Duodenal mucosa (tissue), 2 donors: ENCODE results near the gene MCF2L.

Source experiments
- H3K27ac ChIP-seq: one replicate; pipeline ENCODE4 v1.7.0; 2013; ENCODE audit warnings: low read depth, low read length
- H3K27me3 ChIP-seq, 2 donors: one replicate each; pipeline ENCODE4 v1.7.0; 2013; ENCODE audit warnings: low read length in 2 of 2, control low read depth in 1 of 2; ENCODE audit not compliant: insufficient read depth in 2 of 2, control insufficient read depth in 1 of 2
- H3K36me3 ChIP-seq, 2 donors: one replicate each; pipeline ENCODE4 v1.7.0; 2013; ENCODE audit warnings: low read length in 2 of 2, control low read depth in 1 of 2; ENCODE audit not compliant: insufficient read depth in 2 of 2, control insufficient read depth in 1 of 2
- H3K4me1 ChIP-seq, 2 donors: one replicate each; pipeline ENCODE4 v1.7.0; 2013; ENCODE audit warnings: low read length in 2 of 2, control low read depth in 1 of 2; ENCODE audit not compliant: insufficient read depth in 2 of 2, control insufficient read depth in 1 of 2
- H3K4me3 ChIP-seq, 2 donors: one replicate each; pipeline ENCODE4 v1.7.0; 2013; ENCODE audit warnings: low read length in 2 of 2, low read depth in 1 of 2
- H3K9ac ChIP-seq, 2 donors: one replicate each; pipeline ENCODE4 v1.7.0; 2013; ENCODE audit warnings: low read length in 2 of 2, low read depth in 1 of 2
- H3K9me3 ChIP-seq, 2 donors: one replicate each; pipeline ENCODE4 v1.7.0; 2013; ENCODE audit warnings: low read length in 2 of 2, control low read depth in 1 of 2; ENCODE audit not compliant: control insufficient read depth in 1 of 2

MCF2L gene

GRCh38 chr13:112968910-112969691, at the start of gene MCF2L:
Gene MCF2L (plus strand): TSS chr13:112969214. CDS start chr13:112969380, 166 bp downstream.
- peak within 1 kb of the TSS; percentile 43 to 54 for H3K9ac ChIP-seq
- H3K27ac ChIP-seq: no peak within 1 kb of the TSS
- H3K4me1 ChIP-seq: peaks cover 7 to 17% of the 10 kb centered on the region in 2 donors
- H3K4me3 ChIP-seq: peak within 1 kb of the TSS; percentile 69 to 72
- H3K36me3 ChIP-seq: no peaks in the 10 kb centered on the region
- H3K27me3 ChIP-seq: peaks cover 0 to 13% of the 10 kb centered on the region in 2 donors
- H3K9me3 ChIP-seq: no peaks in the 10 kb centered on the region

GRCh38 chr13:112923962-112924361, 45.1 kb upstream of the MCF2L start:
- Histone ChIP-seq H3K27me3 (no peaks in the 10 kb centered on the region), H3K36me3 (no peaks in the 10 kb centered on the region), H3K9me3 (no peaks in the 10 kb centered on the region), H3K4me1 (peaks cover 6% of the 10 kb centered on the region in 2 donors), H3K9ac (no peak overlapping the region), H3K27ac (no peak overlapping the region), H3K4me3 (no peak overlapping the region)

DNA sequence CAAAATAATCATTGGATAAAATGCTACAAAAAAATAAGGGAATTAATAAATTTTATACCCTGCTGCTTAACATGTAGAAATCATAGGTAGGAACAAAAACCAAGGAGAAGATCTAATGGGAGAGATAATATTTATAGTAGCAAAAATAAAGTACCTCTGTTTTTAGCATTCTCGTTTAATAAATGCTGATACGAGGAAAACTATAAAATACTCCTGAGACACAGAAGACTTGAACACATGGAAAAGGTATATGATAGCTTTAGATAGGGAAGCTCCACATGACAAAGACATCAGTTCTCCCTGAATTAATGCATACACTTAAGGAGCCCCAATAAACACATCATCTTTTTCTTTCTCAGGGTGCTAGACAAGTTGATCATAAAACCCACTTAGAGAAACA, 44.6 kb upstream of the MCF2L start:
- Histone ChIP-seq H3K27me3 (no peaks in the 10 kb centered on the region), H3K36me3 (no peaks in the 10 kb centered on the region), H3K9ac (no peak overlapping the region), H3K27ac (no peak overlapping the region), H3K4me1 (peaks cover 10% of the 10 kb centered on the region in 2 donors), H3K4me3 (no peak overlapping the region), H3K9me3 (no peaks in the 10 kb centered on the region)

DNA sequence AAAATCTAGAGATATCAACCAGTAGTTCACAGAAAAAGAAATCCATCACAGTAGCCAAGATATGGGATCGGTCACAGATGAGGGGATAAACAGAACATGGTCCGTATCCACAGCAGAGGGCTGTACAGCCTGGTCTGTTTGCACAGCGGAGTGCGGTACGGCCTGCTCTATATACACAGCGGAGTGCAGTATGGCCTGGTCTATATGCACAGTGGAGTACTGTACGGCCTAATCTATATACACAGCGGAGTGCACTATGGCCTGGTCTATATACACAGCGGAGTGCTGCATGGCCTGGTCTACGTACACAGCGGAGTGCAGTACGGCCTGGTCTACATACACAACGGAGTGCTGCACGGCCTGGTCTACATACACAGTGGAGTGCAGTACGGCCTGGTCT, 43.0 kb upstream of the MCF2L start:
- H3K27me3 ChIP-seq: no peaks in the 10 kb centered on the region
- no peak overlapping the region for H3K9ac ChIP-seq
- peaks cover 19 to 23% of the 10 kb centered on the region in 2 donors for H3K4me1 ChIP-seq
- no peak overlapping the region for H3K27ac ChIP-seq
- no peaks in the 10 kb centered on the region for H3K36me3 ChIP-seq
- no peak overlapping the region for H3K4me3 ChIP-seq
- no peaks in the 10 kb centered on the region for H3K9me3 ChIP-seq

DNA sequence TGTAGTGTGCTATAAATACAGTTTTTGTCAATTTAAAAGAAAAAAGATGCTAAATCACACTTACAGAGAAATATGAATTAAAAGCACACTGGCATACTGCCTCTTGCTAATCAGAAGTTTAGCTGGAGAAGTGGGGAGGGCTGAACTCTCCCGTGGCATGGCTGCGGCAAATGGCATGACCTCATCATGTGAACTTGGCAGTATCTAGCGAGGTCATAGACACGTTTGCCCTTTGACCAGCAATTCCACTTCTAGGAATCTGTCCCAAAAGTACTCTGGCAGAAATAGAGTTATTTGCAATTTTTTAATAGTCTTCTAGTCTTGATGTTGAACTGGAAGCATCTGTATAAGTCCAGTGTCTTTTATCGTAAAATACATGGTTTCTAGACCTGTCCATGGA, 42.0 kb upstream of the MCF2L start:
- no peak overlapping the region for H3K4me3 ChIP-seq
- H3K4me1 ChIP-seq: peaks cover 28 to 33% of the 10 kb centered on the region in 2 donors
- H3K9ac ChIP-seq: no peak overlapping the region
- no peaks in the 10 kb centered on the region for H3K9me3 ChIP-seq
- no peaks in the 10 kb centered on the region for H3K27me3 ChIP-seq
- H3K36me3 ChIP-seq: no peaks in the 10 kb centered on the region
- H3K27ac ChIP-seq: no peak overlapping the region

GRCh38 chr13:112928020-112928971, 40.7 kb upstream of the MCF2L start:
- Histone ChIP-seq H3K36me3 (no peaks in the 10 kb centered on the region), H3K9ac (no peak overlapping the region), H3K27me3 (no peaks in the 10 kb centered on the region), H3K27ac (no peak overlapping the region), H3K9me3 (no peaks in the 10 kb centered on the region), H3K4me1 (peaks cover 29 to 35% of the 10 kb centered on the region in 2 donors), H3K4me3 (no peak overlapping the region)

GRCh38 chr13:112928972-112929782, 39.8 kb upstream of the MCF2L start:
- peak overlapping the region; percentile 4 to 30 for H3K4me3 ChIP-seq

DNA sequence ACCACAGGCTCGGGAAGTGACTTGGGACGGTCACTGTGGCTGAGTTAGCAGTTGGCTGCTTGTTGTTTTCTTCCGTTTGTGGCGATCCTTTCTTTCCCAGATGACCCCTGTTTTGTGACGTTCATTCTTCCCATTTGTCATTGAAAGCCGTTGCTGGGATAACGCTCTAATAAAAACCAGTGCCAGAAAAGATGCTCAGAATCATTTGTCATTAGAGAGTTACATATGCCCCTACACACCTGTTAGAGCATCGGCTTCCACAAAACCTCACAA, 39.3 kb upstream of the MCF2L start:
- Histone ChIP-seq H3K36me3 (no peaks in the 10 kb centered on the region), H3K9me3 (no peaks in the 10 kb centered on the region), H3K4me1 (peaks cover 29 to 35% of the 10 kb centered on the region in 2 donors), H3K27ac (no peak overlapping the region), H3K27me3 (no peaks in the 10 kb centered on the region), H3K9ac (no peak overlapping the region), H3K4me3 (peak overlapping the region; percentile 4 to 30)

More at GRCh38 chr13:112928972-112929782, 39.8 kb upstream of the MCF2L start:
- Histone ChIP-seq H3K4me1 (peaks cover 29 to 35% of the 10 kb centered on the region in 2 donors), H3K27ac (no peak overlapping the region), H3K9ac (no peak overlapping the region), H3K9me3 (no peaks in the 10 kb centered on the region), H3K27me3 (no peaks in the 10 kb centered on the region), H3K36me3 (no peaks in the 10 kb centered on the region)

DNA sequence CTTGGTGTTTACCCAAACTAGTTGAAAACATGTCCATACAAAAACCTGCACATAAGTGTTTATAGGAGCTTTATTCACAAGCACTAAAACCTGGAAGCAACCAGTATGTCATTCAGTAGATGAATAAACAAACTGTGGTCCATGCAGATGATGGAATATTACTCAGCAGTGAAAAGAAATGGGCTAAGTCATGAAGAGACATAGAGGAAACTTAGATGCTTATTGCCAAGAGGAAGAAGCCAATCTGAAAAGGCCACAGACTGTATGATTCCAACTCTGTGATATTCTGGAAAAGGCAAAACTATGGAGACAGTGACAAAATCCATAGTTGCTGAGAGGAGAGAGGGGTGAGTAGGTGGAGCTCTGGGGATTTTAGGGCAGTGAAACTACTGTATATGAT, 38.8 kb upstream of the MCF2L start:
- H3K36me3 ChIP-seq: no peaks in the 10 kb centered on the region
- peaks cover 29 to 35% of the 10 kb centered on the region in 2 donors for H3K4me1 ChIP-seq
- H3K9ac ChIP-seq: no peak overlapping the region
- H3K4me3 ChIP-seq: no peak overlapping the region
- no peaks in the 10 kb centered on the region for H3K27me3 ChIP-seq
- no peak overlapping the region for H3K27ac ChIP-seq
- H3K9me3 ChIP-seq: no peaks in the 10 kb centered on the region
